ENCODE results near the gene DOK7. TPM values are rescaled to one million over a fixed set of nuclear protein-coding genes. Genes with fewer than 3 reads are reported as not detected.

DOK7 gene
- total RNA-seq, 1 experiment from 2014 or later, result not detected

- DNase-seq (ENCODE audit: low spot score), result no peak
- no peak for TF ChIP-seq EZH2 (IDR thresholded peaks at IDR 0.05; ENCODE audit: borderline replicate concordance, low read depth, low read length, poor library complexity, severe bottlenecking)
- TF ChIP-seq CTCF (conservative IDR thresholded peaks at IDR 0.05; ENCODE audit: low read depth, low read length), result no peak
- ChIA-PET POLR2A (ENCODE audit: low non-redundant PET) (no interaction called here), CTCF (no interaction called here)
- Histone ChIP-seq H3K4me1 (ENCODE audit: insufficient read depth, low read length, poor library complexity, severe bottlenecking) (no peaks in the 10 kb centered on the region), H3K4me3 (ENCODE audit: low read depth, low read length, poor library complexity, severe bottlenecking) (no peak overlapping the region), H3K36me3 (ENCODE audit: insufficient read depth, low read length, poor library complexity, severe bottlenecking) (no peaks in the 10 kb centered on the region), H3K27me3 (replicated peaks; ENCODE audit: insufficient read depth, low read depth, low read length, poor library complexity) (no peaks in the 10 kb centered on the region), H3K9me3 (ENCODE audit: low read depth, low read length, poor library complexity, severe bottlenecking) (no peaks in the 10 kb centered on the region), H3K27ac (ENCODE audit: low read depth, low read length, poor library complexity, severe bottlenecking) (no peak overlapping the region)
- no TSS peak for BruUV-seq (replicated peaks)
- intact Hi-C loops (cut with micrococcal nuclease; ENCODE audit: unreplicated experiment), result no loop called here
These were observed 12.1 kb downstream of the DOK7 start for GRCh38 chr4:3475041-3475712.

- CTCF ChIA-PET, result no interaction called here
- H3K4me1 ChIP-seq (ENCODE audit: insufficient read depth, low read length, poor library complexity, severe bottlenecking), result no peaks in the 10 kb centered on the region
- H3K27me3 ChIP-seq (replicated peaks; ENCODE audit: insufficient read depth, low read depth, low read length, poor library complexity), result no peaks in the 10 kb centered on the region
- no peaks in the 10 kb centered on the region for H3K36me3 ChIP-seq (ENCODE audit: insufficient read depth, low read length, poor library complexity, severe bottlenecking)
- no peak for DNase-seq (ENCODE audit: low spot score)
- no peak overlapping the region for H3K4me3 ChIP-seq (ENCODE audit: low read depth, low read length, poor library complexity, severe bottlenecking)
- no peak overlapping the region for H3K27ac ChIP-seq (ENCODE audit: low read depth, low read length, poor library complexity, severe bottlenecking)
- intact Hi-C loops (cut with micrococcal nuclease; ENCODE audit: unreplicated experiment), result no loop called here
- no peaks in the 10 kb centered on the region for H3K9me3 ChIP-seq (ENCODE audit: low read depth, low read length, poor library complexity, severe bottlenecking)
- POLR2A ChIA-PET (ENCODE audit: low non-redundant PET), result no interaction called here
- TF ChIP-seq EZH2 (IDR thresholded peaks at IDR 0.05; ENCODE audit: borderline replicate concordance, low read depth, low read length, poor library complexity, severe bottlenecking), result no peak
- no peak for TF ChIP-seq CTCF (conservative IDR thresholded peaks at IDR 0.05; ENCODE audit: low read depth, low read length)
- no TSS peak for BruUV-seq (replicated peaks)
These were observed 12.7 kb downstream of the DOK7 start for GRCh38 chr4:3475713-3476260.

GRCh38 chr4:3476341-3476747 is 13.2 kb downstream of the DOK7 start:
- Histone ChIP-seq H3K27ac (ENCODE audit: low read depth, low read length, poor library complexity, severe bottlenecking) (no peak overlapping the region), H3K36me3 (ENCODE audit: insufficient read depth, low read length, poor library complexity, severe bottlenecking) (no peaks in the 10 kb centered on the region), H3K27me3 (replicated peaks; ENCODE audit: insufficient read depth, low read depth, low read length, poor library complexity) (peaks cover 3% of the 10 kb centered on the region), H3K4me1 (ENCODE audit: insufficient read depth, low read length, poor library complexity, severe bottlenecking) (no peaks in the 10 kb centered on the region), H3K9me3 (ENCODE audit: low read depth, low read length, poor library complexity, severe bottlenecking) (no peaks in the 10 kb centered on the region), H3K4me3 (ENCODE audit: low read depth, low read length, poor library complexity, severe bottlenecking) (no peak overlapping the region)
- intact Hi-C loops (cut with micrococcal nuclease; ENCODE audit: unreplicated experiment), result no loop called here
- ChIA-PET POLR2A (ENCODE audit: low non-redundant PET) (no interaction called here), CTCF (no interaction called here)
- BruUV-seq (replicated peaks), result no TSS peak
- no peak for DNase-seq (ENCODE audit: low spot score)
- no peak for TF ChIP-seq EZH2 (IDR thresholded peaks at IDR 0.05; ENCODE audit: borderline replicate concordance, low read depth, low read length, poor library complexity, severe bottlenecking)
- no peak for TF ChIP-seq CTCF (conservative IDR thresholded peaks at IDR 0.05; ENCODE audit: low read depth, low read length)

Measured in A673 (cell line).